ENCODE results near the gene OR10Z1.

Gene OR10Z1

DNA sequence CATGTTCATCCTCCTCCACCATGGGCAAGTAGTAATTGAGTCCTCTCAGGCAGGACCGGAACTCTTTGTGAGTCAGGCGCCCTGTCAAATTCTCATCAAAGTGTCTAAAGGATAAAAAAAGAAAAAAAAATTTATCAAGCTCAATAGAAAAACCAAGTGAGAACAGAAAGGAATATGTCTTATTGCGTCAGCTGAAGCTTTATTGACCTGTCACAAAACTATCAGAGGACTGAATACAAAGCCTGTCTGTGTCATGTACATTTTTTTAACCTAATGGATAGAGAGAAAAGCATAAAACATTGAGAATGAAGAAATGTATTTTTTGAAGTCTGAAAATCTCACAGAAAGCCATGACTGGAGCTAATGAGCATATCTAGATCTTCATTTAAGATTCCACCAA lies 8.7 kb downstream of the OR10Z1 start:
- Histone ChIP-seq H3K36me3 (ENCODE audit: control insufficient read depth, insufficient read depth, low read length) (no peaks in the 10 kb centered on the region), H3K9ac (ENCODE audit: low read length) (no peak overlapping the region), H3K27me3 (ENCODE audit: control insufficient read depth, insufficient read depth, low read length) (no peaks in the 10 kb centered on the region), H3K4me1 (ENCODE audit: control insufficient read depth, insufficient read depth, low read length) (no peaks in the 10 kb centered on the region), H3K9me3 (ENCODE audit: control insufficient read depth, low read length) (no peaks in the 10 kb centered on the region), H3K4me3 (ENCODE audit: low read length) (no peak overlapping the region)

DNA sequence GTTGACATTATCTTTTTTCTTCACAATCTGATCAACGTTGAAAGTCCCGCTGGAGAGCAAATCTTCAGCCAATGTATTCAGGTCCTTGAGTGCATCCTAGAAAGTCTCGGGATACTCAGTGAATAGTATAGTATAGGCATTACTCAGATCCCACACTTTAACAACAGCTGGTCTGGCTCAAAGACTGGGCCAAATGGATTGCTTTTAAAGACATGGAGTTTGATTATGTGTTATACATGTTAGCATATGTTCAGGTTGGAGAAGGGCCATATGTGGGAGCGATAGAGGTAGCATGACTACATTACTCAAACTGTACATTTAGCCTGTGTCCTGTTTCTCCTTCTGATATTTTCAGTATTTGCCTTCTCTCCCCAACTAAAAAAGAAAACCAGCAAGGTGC lies 33.1 kb downstream of the OR10Z1 start:
- no peaks in the 10 kb centered on the region for H3K4me1 ChIP-seq (ENCODE audit: control insufficient read depth, insufficient read depth, low read length)
- no peaks in the 10 kb centered on the region for H3K27me3 ChIP-seq (ENCODE audit: control insufficient read depth, insufficient read depth, low read length)
- no peaks in the 10 kb centered on the region for H3K9me3 ChIP-seq (ENCODE audit: control insufficient read depth, low read length)
- H3K36me3 ChIP-seq (ENCODE audit: control insufficient read depth, insufficient read depth, low read length): no peaks in the 10 kb centered on the region
- no peak overlapping the region for H3K4me3 ChIP-seq (ENCODE audit: low read length)
- H3K9ac ChIP-seq (ENCODE audit: low read length): no peak overlapping the region

DNA sequence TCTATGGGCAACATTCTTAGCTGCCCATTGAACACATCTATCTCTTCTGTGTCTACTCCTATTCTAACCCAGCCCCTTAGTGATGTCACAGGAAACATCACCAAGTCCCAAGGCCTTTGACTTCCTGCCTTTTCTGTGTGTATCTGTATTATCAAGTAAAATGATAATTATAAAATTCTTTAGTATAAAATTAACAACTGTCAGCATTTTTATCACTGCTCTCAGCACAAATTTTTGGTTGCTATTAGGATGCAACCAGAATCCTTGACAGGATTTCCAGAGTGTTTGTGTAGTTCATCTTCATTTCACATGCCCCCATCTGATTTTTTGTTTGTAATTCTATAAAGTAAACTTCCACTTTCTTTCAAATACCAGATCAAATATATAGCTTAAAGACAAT lies 33.8 kb downstream of the OR10Z1 start:
- Histone ChIP-seq H3K9ac (ENCODE audit: low read length) (no peak overlapping the region), H3K36me3 (ENCODE audit: control insufficient read depth, insufficient read depth, low read length) (no peaks in the 10 kb centered on the region), H3K9me3 (ENCODE audit: control insufficient read depth, low read length) (no peaks in the 10 kb centered on the region), H3K27me3 (ENCODE audit: control insufficient read depth, insufficient read depth, low read length) (no peaks in the 10 kb centered on the region), H3K4me1 (ENCODE audit: control insufficient read depth, insufficient read depth, low read length) (no peaks in the 10 kb centered on the region), H3K4me3 (ENCODE audit: low read length) (no peak overlapping the region)

DNA sequence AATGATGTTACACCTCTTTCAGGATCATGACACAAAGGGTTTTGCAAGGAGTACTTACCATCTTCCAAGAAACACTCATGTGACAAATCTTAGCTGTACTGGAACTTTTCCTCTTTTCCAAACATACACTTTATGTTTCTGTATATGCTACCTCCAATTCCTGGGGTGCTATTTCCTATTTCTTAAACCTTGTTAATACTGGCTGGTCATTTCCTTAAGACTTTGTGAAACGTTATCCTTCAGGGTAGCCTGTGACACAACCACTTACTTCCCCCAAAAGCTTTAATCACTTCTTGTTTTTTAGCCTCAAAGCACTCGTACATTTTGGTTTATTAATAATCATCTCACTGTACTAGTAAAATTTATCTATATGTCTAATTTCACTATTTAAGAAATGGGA lies 39.4 kb downstream of the OR10Z1 start:
- no peaks in the 10 kb centered on the region for H3K27me3 ChIP-seq (ENCODE audit: control insufficient read depth, insufficient read depth, low read length)
- H3K9ac ChIP-seq (ENCODE audit: low read length): no peak overlapping the region
- H3K36me3 ChIP-seq (ENCODE audit: control insufficient read depth, insufficient read depth, low read length): no peaks in the 10 kb centered on the region
- H3K9me3 ChIP-seq (ENCODE audit: control insufficient read depth, low read length): no peaks in the 10 kb centered on the region
- H3K4me3 ChIP-seq (ENCODE audit: low read length): no peak overlapping the region
- H3K4me1 ChIP-seq (ENCODE audit: control insufficient read depth, insufficient read depth, low read length): no peaks in the 10 kb centered on the region

DNA sequence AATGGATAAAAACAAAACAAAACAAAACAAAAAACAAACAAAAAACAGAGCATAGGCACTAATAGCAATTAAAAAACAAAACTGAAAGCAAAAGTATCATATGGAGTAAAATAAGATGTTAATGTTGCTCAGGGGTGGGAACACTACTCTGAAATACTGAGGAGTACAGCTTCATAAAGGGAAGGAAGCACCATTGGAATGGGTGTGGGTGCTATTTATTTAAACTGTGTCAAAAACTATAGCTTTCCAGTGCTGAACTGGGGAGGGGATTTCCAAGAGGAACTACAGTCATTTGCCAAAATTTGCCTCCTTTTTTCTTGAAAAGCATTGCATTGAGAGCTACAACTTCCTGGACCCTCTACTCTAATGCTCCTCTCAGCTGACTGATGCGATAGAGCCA lies 41.4 kb downstream of the OR10Z1 start:
- Histone ChIP-seq H3K27me3 (ENCODE audit: control insufficient read depth, insufficient read depth, low read length) (no peaks in the 10 kb centered on the region), H3K9ac (ENCODE audit: low read length) (no peak overlapping the region), H3K4me1 (ENCODE audit: control insufficient read depth, insufficient read depth, low read length) (no peaks in the 10 kb centered on the region), H3K36me3 (ENCODE audit: control insufficient read depth, insufficient read depth, low read length) (no peaks in the 10 kb centered on the region), H3K4me3 (ENCODE audit: low read length) (no peak overlapping the region), H3K9me3 (ENCODE audit: control insufficient read depth, low read length) (no peaks in the 10 kb centered on the region)

DNA sequence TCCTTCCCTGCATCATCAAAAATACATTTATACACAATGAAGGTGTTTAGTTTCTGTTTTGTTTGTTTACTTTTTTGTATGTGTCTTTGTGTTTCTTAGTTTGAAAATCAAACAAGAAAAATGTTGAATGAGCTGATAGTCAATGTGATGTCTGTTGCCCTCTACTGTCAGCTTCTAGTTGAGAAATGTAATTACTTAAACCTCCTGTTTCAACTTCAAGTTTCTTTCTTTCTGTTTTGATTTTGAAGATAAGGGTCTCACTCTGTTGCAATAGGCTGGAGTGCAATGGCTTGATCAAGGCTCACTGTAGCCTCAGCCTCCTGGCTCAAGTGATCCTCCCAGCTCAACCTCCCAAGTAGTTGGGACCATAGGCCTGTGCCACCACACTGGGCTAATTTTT lies 44.0 kb downstream of the OR10Z1 start:
- Histone ChIP-seq H3K27me3 (ENCODE audit: control insufficient read depth, insufficient read depth, low read length) (no peaks in the 10 kb centered on the region), H3K9me3 (ENCODE audit: control insufficient read depth, low read length) (no peaks in the 10 kb centered on the region), H3K4me1 (ENCODE audit: control insufficient read depth, insufficient read depth, low read length) (no peaks in the 10 kb centered on the region), H3K9ac (ENCODE audit: low read length) (no peak overlapping the region), H3K4me3 (ENCODE audit: low read length) (no peak overlapping the region), H3K36me3 (ENCODE audit: control insufficient read depth, insufficient read depth, low read length) (no peaks in the 10 kb centered on the region)

DNA sequence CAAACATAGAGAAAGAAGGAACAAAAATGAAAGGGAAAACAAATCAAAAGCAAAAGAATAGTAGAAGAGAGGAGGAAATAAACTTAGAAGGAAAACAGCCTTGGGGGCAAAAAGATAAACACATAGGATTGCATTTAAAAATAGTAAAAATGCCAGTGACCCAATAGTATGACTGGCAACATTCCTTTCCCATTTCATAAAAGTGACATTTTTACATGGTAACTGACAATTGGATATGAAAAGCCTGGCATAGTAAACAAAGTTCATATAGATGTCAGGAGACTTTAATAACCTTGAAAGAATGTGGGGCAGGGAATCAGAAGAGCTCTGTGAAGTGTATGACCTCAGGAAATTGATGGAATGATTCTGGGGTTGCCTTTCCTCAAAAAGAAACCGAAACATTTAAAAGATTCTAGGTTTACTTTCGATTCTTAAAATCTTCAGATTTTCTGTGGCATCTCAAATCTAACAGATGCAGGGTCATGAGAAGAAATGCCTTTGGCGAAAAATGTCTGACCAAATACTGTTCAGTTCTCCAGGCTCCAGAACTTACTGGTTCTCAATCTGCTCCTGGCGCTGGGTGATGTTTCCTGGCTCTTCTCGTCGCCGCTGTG lies 47.8 kb downstream of the OR10Z1 start:
- Histone ChIP-seq H3K4me3 (ENCODE audit: low read length) (no peak overlapping the region), H3K9ac (ENCODE audit: low read length) (no peak overlapping the region), H3K36me3 (ENCODE audit: control insufficient read depth, insufficient read depth, low read length) (no peaks in the 10 kb centered on the region), H3K4me1 (ENCODE audit: control insufficient read depth, insufficient read depth, low read length) (no peaks in the 10 kb centered on the region), H3K27me3 (ENCODE audit: control insufficient read depth, insufficient read depth, low read length) (no peaks in the 10 kb centered on the region), H3K9me3 (ENCODE audit: control insufficient read depth, low read length) (no peaks in the 10 kb centered on the region)

DNA sequence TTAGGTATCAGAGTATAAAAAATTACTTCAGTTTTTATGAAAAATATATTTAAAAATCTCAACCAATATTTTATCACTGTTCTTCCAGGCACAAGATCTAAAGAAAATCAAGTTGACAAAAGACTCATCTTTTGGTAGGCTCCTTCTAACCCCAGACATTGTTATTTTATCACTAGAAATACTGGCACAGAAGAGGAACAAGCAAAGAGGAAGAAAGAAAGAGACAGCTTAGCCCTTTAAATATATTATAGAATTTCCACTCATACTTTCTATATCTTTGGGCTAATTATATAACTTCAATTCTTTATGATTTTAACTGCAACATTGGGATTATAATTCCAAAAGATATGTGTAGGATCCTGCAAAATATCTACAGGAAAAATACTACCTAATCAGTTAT lies 49.0 kb downstream of the OR10Z1 start:
- Histone ChIP-seq H3K27me3 (ENCODE audit: control insufficient read depth, insufficient read depth, low read length) (no peaks in the 10 kb centered on the region), H3K9ac (ENCODE audit: low read length) (no peak overlapping the region), H3K4me1 (ENCODE audit: control insufficient read depth, insufficient read depth, low read length) (no peaks in the 10 kb centered on the region), H3K4me3 (ENCODE audit: low read length) (no peak overlapping the region), H3K36me3 (ENCODE audit: control insufficient read depth, insufficient read depth, low read length) (no peaks in the 10 kb centered on the region), H3K9me3 (ENCODE audit: control insufficient read depth, low read length) (no peaks in the 10 kb centered on the region)

DNA sequence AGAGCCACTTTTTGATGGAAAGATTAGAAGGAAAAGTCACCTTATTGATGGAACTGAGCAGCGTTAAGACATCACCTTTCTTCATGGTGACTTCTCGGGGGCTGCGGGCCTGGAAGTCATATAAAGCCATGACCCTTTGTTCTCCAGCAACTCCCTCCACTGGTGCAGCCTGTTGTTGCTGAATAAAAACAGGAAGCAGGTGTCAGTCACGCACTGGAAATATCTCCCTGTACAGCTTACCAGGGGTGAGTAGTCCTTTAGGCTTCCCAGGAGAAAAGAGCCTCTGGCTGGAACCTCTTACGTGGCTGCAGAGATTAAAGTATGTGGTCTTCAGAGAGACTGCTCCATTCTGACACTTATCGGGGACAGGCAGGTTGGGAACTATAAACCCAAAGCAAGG lies 49.5 kb downstream of the OR10Z1 start:
- H3K4me1 ChIP-seq (ENCODE audit: control insufficient read depth, insufficient read depth, low read length): no peaks in the 10 kb centered on the region
- no peaks in the 10 kb centered on the region for H3K27me3 ChIP-seq (ENCODE audit: control insufficient read depth, insufficient read depth, low read length)
- no peaks in the 10 kb centered on the region for H3K9me3 ChIP-seq (ENCODE audit: control insufficient read depth, low read length)
- no peak overlapping the region for H3K9ac ChIP-seq (ENCODE audit: low read length)
- no peak overlapping the region for H3K4me3 ChIP-seq (ENCODE audit: low read length)
- H3K36me3 ChIP-seq (ENCODE audit: control insufficient read depth, insufficient read depth, low read length): no peaks in the 10 kb centered on the region
